BLaER1 treated with 17β-estradiol and CSF1 and Interleukin-3, amounts not matched to agents 10 nM and 100 nM (cell line): Measurements from ENCODE around the gene MAP2K5.
A peak's percentile ranks its signal among the peaks of the same experiment; 100 is the strongest.

ENCODE experiments used
- H3K27ac ChIP-seq, 11 experiments: shearing (Covaris generic); formaldehyde crosslinking; 2 replicates each; pipeline ENCODE4 v1.8.1; 2022
- H3K27me3 ChIP-seq, 11 experiments: shearing (Covaris generic); formaldehyde crosslinking; 2 replicates each; pipeline ENCODE4 v1.8.1; 2022
- H3K36me3 ChIP-seq, 11 experiments: shearing (Covaris generic); formaldehyde crosslinking; 2 replicates each; pipeline ENCODE4 v1.8.1; 2022
- H3K4me1 ChIP-seq, 10 experiments: shearing (Covaris generic); formaldehyde crosslinking; 2 replicates each; pipeline ENCODE4 v1.8.1; 2022
- H3K4me2 ChIP-seq, 11 experiments: shearing (Covaris generic); formaldehyde crosslinking; 2 replicates each; pipeline ENCODE4 v1.8.1; 2022
- H3K4me3 ChIP-seq, 10 experiments: shearing (Covaris generic); formaldehyde crosslinking; 2 replicates each; pipeline ENCODE4 v1.8.1; 2022
- H3K9ac ChIP-seq, 11 experiments: shearing (Covaris generic); formaldehyde crosslinking; 2 replicates each; pipeline ENCODE4 v1.8.1; 2022
- H3K9me3 ChIP-seq, 11 experiments: shearing (Covaris generic); formaldehyde crosslinking; replicated peaks in 1 of 11; 2 replicates each; pipeline ENCODE4 v1.8.1; 2022
- H4K20me1 ChIP-seq, 11 experiments: shearing (Covaris generic); formaldehyde crosslinking; 2 replicates each; pipeline ENCODE4 v1.8.1; 2022
- Cebpa-rat ChIP-seq, 11 experiments: shearing (Covaris generic); IDR thresholded peaks; 2 replicates each; pipeline ENCODE4 v1.8.1; 2022

Gene MAP2K5

GRCh38 chr15:67506775-67507747 is 35.4 kb upstream of the MAP2K5 start:
- Histone ChIP-seq H3K4me2 (peak overlapping the region in 10 of 11 experiments; percentile 9 to 73 (median 32); a peak in 14 of 22 replicates), H3K27ac (peak overlapping the region in 1 of 11 experiments; percentile 7; a peak in 1 of 22 replicates), H3K9ac (no peak overlapping the region), H3K4me3 (no peak overlapping the region), H3K36me3 (peaks cover 0 to 19% (median 14%) of the 10 kb centered on the region in 11 experiments; a peak in 13 of 22 replicates), H3K9me3 (no peaks in the 10 kb centered on the region), H4K20me1 (no peaks in the 10 kb centered on the region), H3K27me3 (no peaks in the 10 kb centered on the region), H3K4me1 (peaks cover 5 to 38% (median 16%) of the 10 kb centered on the region in 10 experiments; a peak in 19 of 20 replicates)
- TF ChIP-seq Cebpa-rat (IDR thresholded peaks at IDR 0.05) = no peak; a peak in 1 of 22 replicates

GRCh38 chr15:67508407-67508806 is 34.1 kb upstream of the MAP2K5 start:
- Histone ChIP-seq H3K36me3 (peaks cover 0 to 32% (median 27%) of the 10 kb centered on the region in 11 experiments; a peak in 18 of 22 replicates), H4K20me1 (no peaks in the 10 kb centered on the region), H3K4me1 (peaks cover 5 to 38% (median 16%) of the 10 kb centered on the region in 10 experiments; a peak in 19 of 20 replicates), H3K4me3 (no peak overlapping the region), H3K27me3 (no peaks in the 10 kb centered on the region), H3K27ac (no peak overlapping the region), H3K9me3 (no peaks in the 10 kb centered on the region), H3K4me2 (no peak overlapping the region), H3K9ac (no peak overlapping the region)
- no peak for TF ChIP-seq Cebpa-rat (IDR thresholded peaks at IDR 0.05)

DNA sequence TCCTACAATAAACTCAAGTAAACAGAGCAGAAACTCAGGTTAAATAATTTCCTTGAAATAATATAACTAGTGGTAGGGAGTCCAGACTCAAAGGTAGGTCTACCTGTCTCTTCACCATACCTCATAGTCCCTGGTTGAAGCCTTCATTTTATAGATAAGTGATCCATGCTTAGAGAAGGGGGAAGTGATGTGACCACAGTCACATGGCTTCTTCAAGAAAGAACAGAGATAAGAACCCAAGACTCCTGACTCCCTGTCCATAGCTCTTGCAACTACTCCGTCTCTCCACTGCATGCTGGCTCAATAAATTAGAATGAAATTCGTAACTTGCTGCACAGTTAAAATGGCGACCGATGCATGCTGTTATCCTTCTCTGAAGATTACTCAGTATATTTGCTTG is 32.6 kb upstream of the MAP2K5 start:
- no peak overlapping the region for H3K4me2 ChIP-seq
- H3K9me3 ChIP-seq = no peaks in the 10 kb centered on the region
- no peaks in the 10 kb centered on the region for H3K27me3 ChIP-seq
- peaks cover 5 to 30% (median 16%) of the 10 kb centered on the region in 10 experiments; a peak in 19 of 20 replicates for H3K4me1 ChIP-seq
- peaks cover 0 to 47% (median 40%) of the 10 kb centered on the region in 11 experiments; a peak in 19 of 22 replicates for H3K36me3 ChIP-seq
- H3K27ac ChIP-seq = no peak overlapping the region
- H4K20me1 ChIP-seq = no peaks in the 10 kb centered on the region
- TF ChIP-seq Cebpa-rat (IDR thresholded peaks at IDR 0.05) = no peak
- H3K9ac ChIP-seq = no peak overlapping the region
- no peak overlapping the region for H3K4me3 ChIP-seq

- Histone ChIP-seq H3K36me3 (peaks cover 0 to 55% (median 41%) of the 10 kb centered on the region in 11 experiments; a peak in 19 of 22 replicates), H3K27me3 (no peaks in the 10 kb centered on the region), H3K4me1 (peaks cover 5 to 25% (median 16%) of the 10 kb centered on the region in 10 experiments; a peak in 19 of 20 replicates), H3K27ac (no peak overlapping the region), H3K9me3 (no peaks in the 10 kb centered on the region), H3K9ac (no peak overlapping the region), H4K20me1 (no peaks in the 10 kb centered on the region), H3K4me2 (no peak overlapping the region), H3K4me3 (no peak overlapping the region)
- no peak for TF ChIP-seq Cebpa-rat (IDR thresholded peaks at IDR 0.05)
These were observed 31.8 kb upstream of the MAP2K5 start for GRCh38 chr15:67510597-67511190.

GRCh38 chr15:67511606-67512005 is 30.9 kb upstream of the MAP2K5 start:
- H3K36me3 ChIP-seq = peaks cover 0 to 61% (median 47%) of the 10 kb centered on the region in 11 experiments; a peak in 19 of 22 replicates
- H3K4me2 ChIP-seq = no peak overlapping the region
- no peak overlapping the region for H3K4me3 ChIP-seq
- no peak for TF ChIP-seq Cebpa-rat (IDR thresholded peaks at IDR 0.05)
- H3K9ac ChIP-seq = no peak overlapping the region
- H3K9me3 ChIP-seq = no peaks in the 10 kb centered on the region
- H3K27ac ChIP-seq = no peak overlapping the region
- no peaks in the 10 kb centered on the region for H3K27me3 ChIP-seq
- peaks cover 0 to 16% (median 8%) of the 10 kb centered on the region in 10 experiments; a peak in 16 of 20 replicates for H3K4me1 ChIP-seq
- no peaks in the 10 kb centered on the region for H4K20me1 ChIP-seq

DNA sequence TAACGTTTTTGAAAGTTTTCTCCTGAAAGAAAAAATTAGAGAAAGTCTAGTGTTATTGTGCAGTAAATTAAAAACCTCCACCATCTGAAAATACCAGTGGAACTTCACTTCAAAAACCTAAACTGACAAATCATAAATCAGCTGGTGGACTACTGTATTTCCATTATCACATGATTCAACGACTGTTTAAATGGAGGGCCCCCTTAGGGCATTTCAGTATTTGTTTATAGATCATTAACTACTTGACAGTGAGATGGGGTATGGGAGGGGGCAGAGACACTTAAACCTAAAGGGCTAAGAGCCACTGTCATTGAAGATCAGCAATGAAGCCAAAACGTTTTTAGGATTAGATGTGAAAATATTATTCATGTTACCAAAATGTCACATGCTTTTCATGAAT is 30.4 kb upstream of the MAP2K5 start:
- no peaks in the 10 kb centered on the region for H3K9me3 ChIP-seq
- H3K4me3 ChIP-seq = no peak overlapping the region
- TF ChIP-seq Cebpa-rat (IDR thresholded peaks at IDR 0.05) = no peak
- H4K20me1 ChIP-seq = no peaks in the 10 kb centered on the region
- H3K4me2 ChIP-seq = no peak overlapping the region
- no peak overlapping the region for H3K27ac ChIP-seq
- peaks cover 0 to 11% (median 3%) of the 10 kb centered on the region in 10 experiments; a peak in 15 of 20 replicates for H3K4me1 ChIP-seq
- H3K36me3 ChIP-seq = peaks cover 0 to 66% (median 49%) of the 10 kb centered on the region in 11 experiments; a peak in 19 of 22 replicates
- no peaks in the 10 kb centered on the region for H3K27me3 ChIP-seq
- no peak overlapping the region for H3K9ac ChIP-seq

DNA sequence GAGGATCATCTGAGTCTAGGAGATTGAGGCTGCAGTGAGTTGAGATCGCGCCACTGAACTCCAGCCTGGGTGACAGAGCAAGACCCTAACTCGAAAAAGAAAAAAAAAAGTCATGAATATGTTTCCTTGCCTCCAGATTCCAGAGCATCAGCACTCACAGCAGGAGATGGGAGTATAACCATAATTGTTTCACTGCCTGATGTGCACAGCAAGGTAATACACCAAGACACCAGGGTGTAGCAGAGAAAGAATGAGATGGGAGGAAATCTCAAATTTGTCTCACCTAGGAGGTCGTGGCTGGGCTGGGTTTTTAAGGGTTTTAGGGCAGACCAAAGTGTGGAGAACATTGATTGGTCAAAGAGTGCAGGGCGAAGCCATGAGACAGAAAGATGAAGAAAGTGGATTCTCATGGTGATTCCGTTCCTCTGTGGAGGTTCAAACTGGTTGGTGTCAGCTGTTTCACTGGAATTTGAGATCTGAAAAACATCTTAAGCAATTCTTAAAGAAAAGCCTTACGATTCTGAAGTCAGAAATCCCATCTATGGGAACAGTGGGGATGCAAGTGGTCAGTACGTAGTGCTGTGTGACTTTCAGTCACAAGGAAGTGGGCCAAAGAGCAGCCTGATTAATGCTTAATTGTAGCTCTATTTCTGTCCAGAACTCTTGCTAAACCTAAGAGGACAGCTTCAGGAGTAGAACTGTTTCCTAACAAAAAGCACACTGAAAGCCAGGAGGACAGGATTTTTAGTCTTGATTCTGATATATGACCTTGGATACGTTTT is 29.4 kb upstream of the MAP2K5 start:
- Histone ChIP-seq H4K20me1 (no peaks in the 10 kb centered on the region), H3K4me2 (no peak overlapping the region), H3K4me3 (no peak overlapping the region), H3K9ac (no peak overlapping the region), H3K27me3 (no peaks in the 10 kb centered on the region), H3K4me1 (0 out of 20 replicates have a peak, but pooled peaks cover 0 to 5% (median 0%) of the 10 kb centered on the region in 10 experiments), H3K9me3 (no peaks in the 10 kb centered on the region), H3K27ac (no peak overlapping the region), H3K36me3 (peaks cover 0 to 74% (median 49%) of the 10 kb centered on the region in 11 experiments; a peak in 19 of 22 replicates)
- TF ChIP-seq Cebpa-rat (IDR thresholded peaks at IDR 0.05) = no peak

DNA sequence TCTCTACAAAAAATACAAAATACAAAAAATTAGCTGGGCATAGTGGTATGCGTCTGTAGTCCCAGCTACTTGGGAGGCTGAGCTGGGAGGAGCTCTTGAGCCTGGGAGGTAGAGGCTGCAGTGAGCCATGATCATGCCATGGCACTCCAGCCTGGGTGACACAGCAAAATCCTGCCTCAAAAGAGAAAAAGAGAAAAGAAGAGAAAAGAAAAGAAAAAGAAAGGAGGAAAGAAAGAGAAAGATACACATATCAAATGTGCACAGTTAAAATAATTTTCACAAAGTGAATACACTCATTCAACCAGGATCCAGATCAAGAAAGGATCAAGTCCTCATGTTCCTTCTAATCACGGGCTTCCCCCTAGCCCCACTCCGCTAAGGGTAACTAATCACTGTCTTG is 27.4 kb upstream of the MAP2K5 start:
- Histone ChIP-seq H3K4me1 (peaks cover 0 to 5% (median 1%) of the 10 kb centered on the region in 10 experiments; a peak in 8 of 20 replicates), H3K9ac (no peak overlapping the region), H3K36me3 (peaks cover 0 to 74% (median 47%) of the 10 kb centered on the region in 11 experiments; a peak in 19 of 22 replicates), H3K27ac (no peak overlapping the region), H3K27me3 (no peaks in the 10 kb centered on the region), H3K4me3 (no peak overlapping the region), H4K20me1 (no peaks in the 10 kb centered on the region; a peak in 1 of 22 replicates), H3K4me2 (no peak overlapping the region), H3K9me3 (no peaks in the 10 kb centered on the region)
- no peak for TF ChIP-seq Cebpa-rat (IDR thresholded peaks at IDR 0.05)
